AG10803 (cell line): ENCODE data around the gene SH3GL3.

ENCODE experiments used
- DNase-seq: peaks from one replicate; pipeline ENCODE4 v3.0.0; 2010; ENCODE audit warnings: low read depth
- H3K4me3 ChIP-seq: 2 replicates; pipeline ENCODE4 v1.5.1; 2011; ENCODE audit warnings: mild to moderate bottlenecking, low read length, control low read depth
- TF ChIP-seq, protein P1 (sequence below): conservative IDR thresholded peaks from 2 replicates; pipeline ENCODE4 v1.5.1; 2011; ENCODE audit warnings: mild to moderate bottlenecking, low read length, control low read depth, inconsistent platforms

SH3GL3 gene

DNA sequence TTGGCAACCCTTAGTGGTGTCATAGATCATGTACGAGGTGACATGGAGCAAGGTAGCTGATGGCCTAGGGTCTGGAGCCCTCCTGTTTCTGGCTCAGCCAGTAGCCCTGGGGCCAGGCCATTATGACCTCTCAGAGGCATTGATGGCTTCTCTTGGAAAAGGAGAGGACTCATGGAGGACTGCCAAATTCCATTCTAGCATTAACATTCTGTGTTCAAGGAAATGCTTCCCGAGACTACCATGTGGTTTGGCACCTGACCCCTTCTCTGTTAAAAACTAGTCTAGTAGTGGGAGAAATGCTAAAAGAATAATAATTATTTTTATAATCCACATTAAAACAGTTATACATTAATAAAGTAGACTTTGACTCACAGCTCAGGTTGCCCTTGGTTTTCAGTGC lies 166.6 kb downstream of the SH3GL3 start:
- TF ChIP-seq, protein P1, sequence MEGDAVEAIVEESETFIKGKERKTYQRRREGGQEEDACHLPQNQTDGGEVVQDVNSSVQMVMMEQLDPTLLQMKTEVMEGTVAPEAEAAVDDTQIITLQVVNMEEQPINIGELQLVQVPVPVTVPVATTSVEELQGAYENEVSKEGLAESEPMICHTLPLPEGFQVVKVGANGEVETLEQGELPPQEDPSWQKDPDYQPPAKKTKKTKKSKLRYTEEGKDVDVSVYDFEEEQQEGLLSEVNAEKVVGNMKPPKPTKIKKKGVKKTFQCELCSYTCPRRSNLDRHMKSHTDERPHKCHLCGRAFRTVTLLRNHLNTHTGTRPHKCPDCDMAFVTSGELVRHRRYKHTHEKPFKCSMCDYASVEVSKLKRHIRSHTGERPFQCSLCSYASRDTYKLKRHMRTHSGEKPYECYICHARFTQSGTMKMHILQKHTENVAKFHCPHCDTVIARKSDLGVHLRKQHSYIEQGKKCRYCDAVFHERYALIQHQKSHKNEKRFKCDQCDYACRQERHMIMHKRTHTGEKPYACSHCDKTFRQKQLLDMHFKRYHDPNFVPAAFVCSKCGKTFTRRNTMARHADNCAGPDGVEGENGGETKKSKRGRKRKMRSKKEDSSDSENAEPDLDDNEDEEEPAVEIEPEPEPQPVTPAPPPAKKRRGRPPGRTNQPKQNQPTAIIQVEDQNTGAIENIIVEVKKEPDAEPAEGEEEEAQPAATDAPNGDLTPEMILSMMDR = no peak
- no peak overlapping the region for H3K4me3 ChIP-seq
- DNase-seq = peak; percentile 4

DNA sequence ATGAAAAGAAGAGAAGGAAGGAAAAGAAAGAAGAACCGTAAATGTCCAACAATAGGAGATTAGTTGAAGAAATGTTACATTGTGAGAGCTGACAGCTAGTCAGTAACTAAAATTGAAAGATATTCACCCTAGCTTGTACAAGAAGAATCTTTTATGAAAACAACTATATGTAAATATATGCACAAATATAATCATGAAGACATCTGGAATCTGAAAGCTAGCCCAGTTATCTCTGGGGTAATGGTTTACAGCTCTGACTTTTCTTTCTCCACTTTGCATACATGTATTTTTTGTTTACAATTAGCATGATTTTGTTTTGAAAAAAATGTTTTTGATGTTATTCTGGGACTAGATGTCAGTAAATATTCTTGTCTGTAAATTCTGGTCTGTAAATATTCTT lies 169.7 kb downstream of the SH3GL3 start:
- no peak for DNase-seq
- TF ChIP-seq, protein P1 = no peak

DNA sequence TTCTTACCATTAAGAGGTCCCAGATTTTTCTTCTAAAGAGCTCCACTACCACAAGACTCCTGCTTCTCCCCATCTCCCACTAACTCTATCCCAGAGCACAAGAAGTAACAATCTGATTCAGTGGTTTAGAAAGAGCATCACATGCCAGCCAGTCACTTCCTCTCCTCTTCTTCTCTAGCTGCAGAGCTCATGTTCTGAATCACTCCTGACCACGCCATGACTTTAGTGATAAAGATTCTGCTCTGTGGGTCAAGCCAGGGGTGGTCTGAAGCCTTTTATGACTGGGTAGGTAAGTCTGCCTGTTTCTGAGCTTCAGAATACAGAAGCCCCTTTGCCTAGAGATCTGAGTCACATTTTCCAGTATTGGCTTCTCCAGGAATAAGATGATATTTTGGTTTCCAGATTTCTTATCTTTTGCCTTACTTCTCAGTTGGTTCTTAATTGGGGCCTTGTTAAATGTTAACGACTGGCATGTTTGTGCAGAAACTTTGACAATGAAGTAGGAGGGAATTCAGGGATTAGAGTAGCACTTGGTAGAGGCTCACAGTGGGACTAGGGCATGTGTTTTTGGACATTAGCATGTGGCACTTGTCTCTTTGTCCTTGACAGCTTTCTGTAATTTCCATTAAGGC lies 179.1 kb downstream of the SH3GL3 start:
- no peak overlapping the region for H3K4me3 ChIP-seq
- TF ChIP-seq, protein P1 = no peak
- DNase-seq = no peak

More for the DNA sequence above, 169.7 kb downstream of the SH3GL3 start:
- H3K4me3 ChIP-seq = no peak overlapping the region

DNA sequence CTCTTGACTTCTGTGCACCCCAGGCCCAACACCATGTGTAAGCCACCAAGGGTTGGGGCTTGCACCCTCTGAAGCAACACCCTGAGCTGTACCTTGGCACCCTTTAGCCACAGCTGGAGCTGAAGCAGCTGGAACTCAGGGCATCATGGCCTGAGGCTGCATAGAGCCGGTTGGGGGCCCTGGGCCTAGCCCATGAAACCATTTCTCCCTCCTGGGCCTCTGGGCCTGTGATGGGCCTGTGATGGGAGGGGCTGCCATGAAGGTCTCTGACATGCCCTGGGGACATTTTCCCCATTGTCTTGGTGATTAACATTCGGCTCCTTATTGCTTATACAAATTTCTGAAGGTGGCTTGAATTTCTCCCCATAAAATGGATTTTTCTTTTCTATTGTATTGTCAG lies 184.4 kb downstream of the SH3GL3 start:
- TF ChIP-seq, protein P1 = no peak

DNA sequence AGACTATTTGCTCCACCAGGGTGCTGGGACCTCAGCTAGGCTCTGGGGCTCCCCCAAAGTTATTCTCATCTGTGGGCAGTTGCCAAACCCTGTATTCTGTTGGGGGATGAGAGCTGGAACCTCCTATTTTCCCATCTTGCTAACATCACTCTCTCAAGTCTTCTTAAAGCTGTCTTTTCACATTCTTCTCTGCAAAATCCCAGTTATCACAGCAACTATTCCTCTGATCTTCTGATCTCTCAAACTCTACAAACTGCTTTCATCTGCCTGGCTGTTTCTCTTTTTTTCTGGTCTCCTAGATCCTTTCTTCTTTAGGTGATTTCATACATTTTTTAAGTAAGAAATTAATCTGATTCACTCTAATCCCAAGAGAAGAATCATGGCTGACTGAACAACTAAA lies 196.1 kb downstream of the SH3GL3 start:
- no peak for DNase-seq
- TF ChIP-seq, protein P1 = no peak
- H3K4me3 ChIP-seq = no peak overlapping the region

More for the DNA sequence above, 184.4 kb downstream of the SH3GL3 start:
- no peak overlapping the region for H3K4me3 ChIP-seq
- no peak for DNase-seq

DNA sequence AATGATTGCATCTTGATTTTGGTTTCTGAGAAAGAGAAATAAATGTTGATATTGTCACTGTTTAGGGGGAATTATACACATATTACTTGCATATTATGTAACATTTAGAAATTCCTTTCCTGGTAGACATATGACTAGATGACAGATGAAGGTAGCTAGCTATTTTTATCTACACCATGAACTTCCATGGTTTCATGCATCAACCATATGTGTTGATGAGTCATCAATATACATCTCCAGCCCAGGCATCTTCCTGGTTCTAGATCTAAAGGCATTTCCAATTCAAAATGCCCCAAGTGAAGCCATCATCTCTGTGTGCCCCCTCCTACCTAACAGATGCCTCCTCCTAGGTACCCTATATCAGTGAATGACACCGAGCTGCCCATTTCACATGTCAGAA lies 197.3 kb downstream of the SH3GL3 start:
- TF ChIP-seq, protein P1 = no peak
- no peak for DNase-seq
- H3K4me3 ChIP-seq = no peak overlapping the region

DNA sequence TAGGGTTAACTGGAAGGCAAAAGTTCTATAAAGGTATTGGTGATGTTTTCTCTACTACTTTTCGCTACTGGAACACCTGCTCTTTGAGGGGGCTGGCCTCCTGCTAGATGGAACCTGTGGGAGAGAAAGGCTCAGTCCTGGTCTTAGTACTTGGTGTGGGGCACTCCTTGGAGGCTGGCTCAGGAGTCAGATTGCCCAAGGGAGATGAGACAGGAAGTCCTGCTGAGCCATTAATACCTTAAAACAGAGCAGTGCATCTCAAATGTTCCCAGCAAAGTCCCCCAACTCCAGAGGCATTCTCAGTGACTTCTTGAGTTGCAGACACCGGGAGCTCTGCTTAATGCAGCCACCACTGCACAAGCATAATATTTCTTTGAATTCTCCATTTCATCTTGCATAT lies 203.7 kb downstream of the SH3GL3 start:
- TF ChIP-seq, protein P1 = no peak
- H3K4me3 ChIP-seq = no peak overlapping the region
- no peak for DNase-seq
